ENCODE data around the gene DGUOK.

- TF ChIP-seq, protein P1, sequence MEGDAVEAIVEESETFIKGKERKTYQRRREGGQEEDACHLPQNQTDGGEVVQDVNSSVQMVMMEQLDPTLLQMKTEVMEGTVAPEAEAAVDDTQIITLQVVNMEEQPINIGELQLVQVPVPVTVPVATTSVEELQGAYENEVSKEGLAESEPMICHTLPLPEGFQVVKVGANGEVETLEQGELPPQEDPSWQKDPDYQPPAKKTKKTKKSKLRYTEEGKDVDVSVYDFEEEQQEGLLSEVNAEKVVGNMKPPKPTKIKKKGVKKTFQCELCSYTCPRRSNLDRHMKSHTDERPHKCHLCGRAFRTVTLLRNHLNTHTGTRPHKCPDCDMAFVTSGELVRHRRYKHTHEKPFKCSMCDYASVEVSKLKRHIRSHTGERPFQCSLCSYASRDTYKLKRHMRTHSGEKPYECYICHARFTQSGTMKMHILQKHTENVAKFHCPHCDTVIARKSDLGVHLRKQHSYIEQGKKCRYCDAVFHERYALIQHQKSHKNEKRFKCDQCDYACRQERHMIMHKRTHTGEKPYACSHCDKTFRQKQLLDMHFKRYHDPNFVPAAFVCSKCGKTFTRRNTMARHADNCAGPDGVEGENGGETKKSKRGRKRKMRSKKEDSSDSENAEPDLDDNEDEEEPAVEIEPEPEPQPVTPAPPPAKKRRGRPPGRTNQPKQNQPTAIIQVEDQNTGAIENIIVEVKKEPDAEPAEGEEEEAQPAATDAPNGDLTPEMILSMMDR (conservative IDR thresholded peaks at IDR 0.05): no peak
- no peak for TF ChIP-seq ZFX (IDR thresholded peaks at IDR 0.05)
Observed at GRCh38 chr2:73964223-73964622, 37.5 kb downstream of the DGUOK start.
